Measurements from ENCODE around the gene SLC35F5. TPM values are rescaled to one million over a fixed set of nuclear protein-coding genes. Genes with fewer than 3 reads are reported as not detected.

SLC35F5 gene
- total and polyA plus RNA-seq, 2 experiments from 2014 or later, result 10.9 to 30.5 TPM

- Mint-ChIP-seq H3K27me3 (ENCODE audit: insufficient read depth, low read depth, poor library complexity) (no peaks in the 10 kb centered on the region), H3K36me3 (ENCODE audit: low read depth) (peaks cover 14% of the 10 kb centered on the region; the same call in 2 of the 3 replicates), H3K4me1 (peaks cover 8% of the 10 kb centered on the region), H3K4me3 (no peak overlapping the region), H3K9me3 (peaks cover 1% of the 10 kb centered on the region; the same call in 2 of the 3 replicates), H3K27ac (peak overlapping the region; percentile 58; the same call in 1 of the 2 replicates)
- TF ChIP-seq POLR2AphosphoS5 (IDR thresholded peaks at IDR 0.05; ENCODE audit: low read depth), result no peak
- no peak for TF ChIP-seq ZNF331 (CRISPR knock-in tag; IDR thresholded peaks at IDR 0.05; ENCODE audit: low read depth)
- no peak for TF ChIP-seq NANOG (IDR thresholded peaks at IDR 0.05; ENCODE audit: borderline replicate concordance)
- 0 out of 2 replicates have a peak, but pooled peaks have one; percentile 14 for TF ChIP-seq CREB1 (CRISPR knock-in tag; IDR thresholded peaks at IDR 0.05; ENCODE audit: low read depth)
- no peak for TF ChIP-seq ZNF114 (CRISPR knock-in tag; IDR thresholded peaks at IDR 0.05)
- TF ChIP-seq ETS1 (IDR thresholded peaks at IDR 0.05), result no peak
- TF ChIP-seq EZH2 (IDR thresholded peaks at IDR 0.05; ENCODE audit: low read depth, unreplicated experiment), result no peak
- no peak overlapping the region for H2AFZ ChIP-seq
- ATAC-seq, result peak; percentile 52
- no peaks in the 10 kb centered on the region for H3K27me3 ChIP-seq (ENCODE audit: insufficient read depth)
- no peaks in the 10 kb centered on the region for H3K79me2 ChIP-seq (replicated peaks; ENCODE audit: insufficient read depth)
- no peak overlapping the region; the same call in 1 of the 2 replicates for H3K27ac ChIP-seq (ENCODE audit: low read depth)
- DNase-seq (ENCODE audit: low spot score), result no peak
- no peak overlapping the region for H3K4me3 ChIP-seq
- H4K20me1 ChIP-seq (replicated peaks; ENCODE audit: insufficient read depth), result no peaks in the 10 kb centered on the region; the same call in 1 of the 2 replicates
- H3F3A ChIP-seq (replicated peaks; ENCODE audit: low read depth), result no peaks in the 10 kb centered on the region
- no peaks in the 10 kb centered on the region for H3K36me3 ChIP-seq (ENCODE audit: insufficient read depth)
- no peaks in the 10 kb centered on the region for H3K9me2 ChIP-seq (ENCODE audit: insufficient read depth)
- no peak overlapping the region for H3K4me2 ChIP-seq
- no peaks in the 10 kb centered on the region for H3K4me1 ChIP-seq (ENCODE audit: insufficient read depth)
Observed at GRCh38 chr2:113709022-113709421, 47.4 kb downstream of the SLC35F5 start.

- no peak overlapping the region for H3K27ac Mint-ChIP-seq
- H3K27me3 ChIP-seq (ENCODE audit: insufficient read depth), result no peaks in the 10 kb centered on the region
- no peak overlapping the region for H3K27ac ChIP-seq (ENCODE audit: low read depth)
- DNase-seq (ENCODE audit: low spot score) (no peak), ATAC-seq (no peak)
- H2AFZ ChIP-seq, result no peak overlapping the region
- H3K36me3 ChIP-seq (ENCODE audit: insufficient read depth), result no peaks in the 10 kb centered on the region
- H3K36me3 Mint-ChIP-seq (ENCODE audit: low read depth), result peaks cover 14% of the 10 kb centered on the region; the same call in 2 of the 3 replicates
- no peak for TF ChIP-seq EZH2phosphoT487 (IDR thresholded peaks at IDR 0.05; ENCODE audit: unreplicated experiment)
- no peak for TF ChIP-seq ETS1 (IDR thresholded peaks at IDR 0.05)
- TF ChIP-seq STAT1 (IDR thresholded peaks at IDR 0.05; ENCODE audit: unreplicated experiment), result no peak
- no peaks in the 10 kb centered on the region for H3K4me1 ChIP-seq (ENCODE audit: insufficient read depth)
- H3K4me2 ChIP-seq, result no peak overlapping the region
- H3K4me3 Mint-ChIP-seq, result no peak overlapping the region
- no peak overlapping the region for H3K4me3 ChIP-seq
- no peaks in the 10 kb centered on the region for H3K79me2 ChIP-seq (replicated peaks; ENCODE audit: insufficient read depth)
- peaks cover 4% of the 10 kb centered on the region; the same call in 2 of the 3 replicates for H3K9me3 Mint-ChIP-seq
- H3K9me2 ChIP-seq (ENCODE audit: insufficient read depth), result no peaks in the 10 kb centered on the region
- H3F3A ChIP-seq (replicated peaks; ENCODE audit: low read depth), result no peaks in the 10 kb centered on the region
- no peaks in the 10 kb centered on the region; the same call in 1 of the 2 replicates for H4K20me1 ChIP-seq (replicated peaks; ENCODE audit: insufficient read depth)
- no peaks in the 10 kb centered on the region for H3K27me3 Mint-ChIP-seq (ENCODE audit: insufficient read depth, low read depth, poor library complexity)
- H3K4me1 Mint-ChIP-seq, result peaks cover 8% of the 10 kb centered on the region
Observed at GRCh38 chr2:113707106-113707505, 49.3 kb downstream of the SLC35F5 start.

Data from GM23338 (cell line).